ENCODE measurements around the gene PDIA3. TPM values are rescaled to one million over a fixed set of nuclear protein-coding genes. Genes with fewer than 3 reads are reported as not detected.
"Not testable (repeated sequence)": the region's sequence is repeated elsewhere in the genome, so short reads cannot be mapped to it uniquely, and the experiment has no call there.

PDIA3 gene
- total RNA-seq, 1 experiment from 2014 or later, result 538 TPM

- TF ChIP-seq POLR2AphosphoS5 (IDR thresholded peaks at IDR 0.05; ENCODE audit: low read depth, low read length) (no peak), REST (IDR thresholded peaks at IDR 0.05; ENCODE audit: insufficient read depth in 1 of 2, low read depth in 2 of 2, low read length in 1 of 2) (no peak), TCF7L2 (IDR thresholded peaks at IDR 0.05; ENCODE audit: low read depth, low read length) (no peak), SIN3A (IDR thresholded peaks at IDR 0.05; ENCODE audit: borderline replicate concordance, insufficient read depth, low read depth, low read length) (no peak), CTCF (IDR thresholded peaks at IDR 0.05) (no peak)
- no TSS peak for BruUV-seq (replicated peaks)
- in situ Hi-C loops (cut with HindIII; ENCODE audit: low pct_unique_long_range_greater_than_20kb, low sequenced_read_pairs) (no loop called here), intact Hi-C loops (cut with micrococcal nuclease; ENCODE audit: unreplicated experiment) (no loop called here)
- Histone ChIP-seq H3K4me1 (ENCODE audit: control insufficient read depth, insufficient read depth, low read length) (no peaks in the 10 kb centered on the region), H3K4me3 (ENCODE audit: low read depth in 2 of 2, low read length in 2 of 2) (no peak overlapping the region), H3K27me3 (ENCODE audit: control insufficient read depth, insufficient read depth, low read length) (no peaks in the 10 kb centered on the region; the same call in 1 of the 2 replicates), H3K9me3 (ENCODE audit: control insufficient read depth, insufficient read depth, low read depth, low read length) (no peaks in the 10 kb centered on the region), H3K36me3 (ENCODE audit: control insufficient read depth, insufficient read depth, low read length) (no peaks in the 10 kb centered on the region), H3K27ac (ENCODE audit: low read length) (no peak overlapping the region)
- ATAC-seq (no peak), DNase-seq (ENCODE audit: low read depth, low spot score) (no peak)
- CTCF ChIA-PET, result no interaction called here
- POLR2A ChIA-PET, result no interaction called here
Measured at GRCh38 chr15:43702701-43703424, 43.4 kb upstream of the PDIA3 start.

GRCh38 chr15:43710431-43711131 is 35.7 kb upstream of the PDIA3 start:
- H3K36me3 ChIP-seq (ENCODE audit: control insufficient read depth, insufficient read depth, low read length); H3K4me1 ChIP-seq (ENCODE audit: control insufficient read depth, insufficient read depth, low read length); H3K27ac ChIP-seq (ENCODE audit: low read length); H3K9me3 ChIP-seq (ENCODE audit: control insufficient read depth, insufficient read depth, low read depth, low read length); CTCF ChIA-PET; DNase-seq (ENCODE audit: low read depth, low spot score); H3K4me3 ChIP-seq (ENCODE audit: low read depth in 2 of 2, low read length in 2 of 2); in situ Hi-C loops (cut with HindIII; ENCODE audit: low pct_unique_long_range_greater_than_20kb, low sequenced_read_pairs); intact Hi-C loops (cut with micrococcal nuclease; ENCODE audit: unreplicated experiment); H3K27me3 ChIP-seq (ENCODE audit: control insufficient read depth, insufficient read depth, low read length); BruUV-seq (replicated peaks); ATAC-seq; POLR2A ChIA-PET: not testable (repeated sequence)

- Histone ChIP-seq H3K27me3 (ENCODE audit: control insufficient read depth, insufficient read depth, low read length) (no peaks in the 10 kb centered on the region; the same call in 1 of the 2 replicates), H3K4me3 (ENCODE audit: low read depth in 2 of 2, low read length in 2 of 2) (no peak overlapping the region), H3K27ac (ENCODE audit: low read length) (no peak overlapping the region), H3K36me3 (ENCODE audit: control insufficient read depth, insufficient read depth, low read length) (no peaks in the 10 kb centered on the region), H3K9me3 (ENCODE audit: control insufficient read depth, insufficient read depth, low read depth, low read length) (no peaks in the 10 kb centered on the region), H3K4me1 (ENCODE audit: control insufficient read depth, insufficient read depth, low read length) (no peaks in the 10 kb centered on the region)
- no peak for DNase-seq (ENCODE audit: low read depth, low spot score)
- POLR2A ChIA-PET, result no interaction called here
- no TSS peak for BruUV-seq (replicated peaks)
- ATAC-seq, result no peak
- CTCF ChIA-PET, result interaction anchor here (0.6 kb wide), 2 partner anchors 9 to 63 kb away, joined by 5 to 6 read pairs; no protein-coding TSS in a partner anchor
- in situ Hi-C loops (cut with HindIII; ENCODE audit: low pct_unique_long_range_greater_than_20kb, low sequenced_read_pairs) (no loop called here), intact Hi-C loops (cut with micrococcal nuclease; ENCODE audit: unreplicated experiment) (no loop called here)
- TF ChIP-seq CTCF (IDR thresholded peaks at IDR 0.05), result no peak
- TF ChIP-seq REST (IDR thresholded peaks at IDR 0.05; ENCODE audit: insufficient read depth in 1 of 2, low read depth in 2 of 2, low read length in 1 of 2), result no peak
- no peak for TF ChIP-seq SIN3A (IDR thresholded peaks at IDR 0.05; ENCODE audit: borderline replicate concordance, insufficient read depth, low read depth, low read length)
- no peak for TF ChIP-seq TCF7L2 (IDR thresholded peaks at IDR 0.05; ENCODE audit: low read depth, low read length)
Measured at GRCh38 chr15:43723151-43723550, 23.1 kb upstream of the PDIA3 start.

Data from Panc1 (cell line).